NT2/D1 (cell line): ENCODE results near the gene INTS1.

ENCODE experiments used
- SUZ12 ChIP-seq: IDR thresholded peaks from 2 replicates; pipeline ENCODE4 v1.6.1; 2011; ENCODE audit not compliant: insufficient read length, insufficient read depth; ENCODE audit errors: extremely low read depth
- ZNF274 ChIP-seq: IDR thresholded peaks from 2 replicates; pipeline ENCODE4 v1.6.1; 2011; ENCODE audit warnings: mild to moderate bottlenecking, low read depth, low read length

- TF ChIP-seq ZNF274 (no peak), SUZ12 (no peak)
Measured at GRCh38 chr7:1450431-1450830, 53.8 kb downstream of the INTS1 start.
